Vagina (tissue), 2 donors: ENCODE data around the gene MSMB. TPM values are rescaled to one million over a fixed set of nuclear protein-coding genes. Genes with fewer than 3 reads are reported as not detected.
"Not testable (repeated sequence)": the region's sequence is repeated elsewhere in the genome, so short reads cannot be mapped to it uniquely, and the experiment has no call there.

Source experiments
- DNase-seq, 2 donors: peaks; one replicate each; pipeline ENCODE4 v3.0.0-alpha.2; 2017; ENCODE audit errors: extremely low spot score in 2 of 2
- H3K27ac ChIP-seq: fragments of 200-600 bp; sonication (generic); one replicate; pipeline ENCODE4 v1.5.1; 2019
- H3K27me3 ChIP-seq: fragments of 200-600 bp; sonication (generic); one replicate; pipeline ENCODE4 v1.5.1; 2019
- H3K36me3 ChIP-seq, 2 donors: fragments of 200-600 bp; sonication (generic); one replicate each; pipeline ENCODE4 v1.5.1; 2017 to 2019
- H3K4me1 ChIP-seq: fragments of 200-600 bp; sonication (generic); one replicate; pipeline ENCODE4 v1.5.1; 2019
- H3K4me3 ChIP-seq, 2 donors: fragments of 200-600 bp; sonication (generic); 1 replicate in 1 of 2; 2 replicates in 1 of 2; pipeline ENCODE4 v1.5.1; 2016 to 2019
- H3K9me3 ChIP-seq: fragments of 200-600 bp; sonication (generic); one replicate; pipeline ENCODE4 v1.5.1; 2019
- POLR2A ChIP-seq, 2 donors: fragments of 450-650 bp; IDR thresholded peaks; one replicate each; pipeline ENCODE4 v1.6.1; 2017; ENCODE audit warnings: antibody characterized with exemption in 2 of 2, mild to moderate bottlenecking in 2 of 2, moderate library complexity in 2 of 2
- POLR2AphosphoS5 ChIP-seq, 2 donors: sonication (generic); formaldehyde crosslinking; IDR thresholded peaks; one replicate each; pipeline ENCODE4 v1.9.0; 2017; ENCODE audit warnings: antibody characterized with exemption in 2 of 2, mild to moderate bottlenecking in 2 of 2, low read depth in 1 of 2; ENCODE audit not compliant: insufficient read depth in 1 of 2
- intact Hi-C: fragments of 100-400 bp; cut with DNase I; formaldehyde crosslinking; loops from one replicate; pipeline ENCODE4 v1.15.1; 2023
- small RNA-seq: library from RNA; depleted of rRNA; stranded (forward); fragments of <200 nt; gene quantifications from one replicate; pipeline ENCODE3, GENCODE V24; 2016
- total RNA-seq: library from RNA; depleted of rRNA; stranded (reverse); fragments of >200 nt; gene quantifications from one replicate; pipeline ENCODE4 v1.2.3, GENCODE V29; 2016
- TF ChIP-seq, protein P1 (sequence below), 3 experiments: fragments of 450-650 bp in 2 of 3; fragments of 200-600 bp in 1 of 3; sonication (generic) in 1 of 3; IDR thresholded peaks; one replicate each; pipeline ENCODE4 v1.5.1; 2017 to 2019; ENCODE audit warnings: antibody characterized with exemption in 3 of 3, mild to moderate bottlenecking in 2 of 3, moderate library complexity in 2 of 3

Gene MSMB
- total RNA-seq, 1 donor from 2014 or later, result not detected

DNA sequence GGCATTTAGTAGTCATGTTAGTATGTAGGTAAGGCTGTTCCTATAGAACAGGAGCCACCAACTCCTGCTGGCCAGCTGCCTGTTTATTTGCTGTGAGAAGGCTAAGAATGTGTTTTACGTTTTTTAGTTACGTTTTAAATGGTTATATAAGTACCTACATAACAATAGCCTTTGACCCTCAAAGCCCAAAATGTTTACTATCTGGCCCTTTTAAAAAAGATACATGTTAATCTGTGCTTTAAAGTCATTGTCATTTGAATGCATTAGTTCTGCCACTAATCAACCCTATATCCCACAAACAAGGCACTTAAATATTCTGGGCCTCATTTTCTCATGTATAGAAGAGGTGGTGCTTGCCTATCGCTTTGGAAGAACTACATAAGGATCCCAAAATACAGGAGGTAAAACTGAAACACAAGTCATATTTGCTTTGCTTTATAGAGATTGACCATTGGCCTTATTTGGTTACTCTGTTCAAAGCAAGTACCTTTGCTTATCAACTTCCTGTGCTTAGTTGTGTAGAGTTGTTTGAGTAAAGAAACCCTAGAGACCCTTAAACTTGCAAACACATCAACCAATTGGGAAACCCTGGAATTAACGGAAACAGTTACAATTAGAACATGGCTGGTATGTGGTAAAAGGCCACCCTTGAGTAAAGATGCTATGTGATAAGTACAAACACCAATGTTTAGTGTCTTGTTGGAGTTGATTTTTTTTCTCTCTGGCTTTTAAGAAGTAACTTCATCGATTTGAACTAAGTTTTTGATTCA is 47.9 kb downstream of the MSMB start:
- peaks cover 4 to 40% of the 10 kb centered on the region in 2 donors for H3K36me3 ChIP-seq

DNA sequence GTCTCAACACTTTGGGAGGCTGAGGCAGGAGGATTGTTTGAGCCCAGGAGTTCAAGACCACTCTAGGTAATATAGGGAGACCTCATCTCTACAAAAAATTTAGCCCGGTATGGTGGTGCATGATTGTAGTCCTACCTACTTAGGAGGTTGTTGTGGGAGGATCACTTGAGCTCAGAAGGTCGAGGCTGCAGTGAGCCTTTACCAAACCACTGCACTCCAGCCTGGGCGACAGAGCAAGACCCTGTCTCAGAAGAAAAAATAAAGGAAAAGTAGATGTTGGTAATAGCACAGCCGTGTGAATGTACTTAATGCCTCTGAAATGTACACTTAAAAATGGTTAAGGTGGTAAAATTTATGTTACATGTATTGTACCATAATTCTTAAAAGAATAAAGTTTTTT is 48.5 kb downstream of the MSMB start:
- peaks cover 4 to 34% of the 10 kb centered on the region in 2 donors for H3K36me3 ChIP-seq
- no peak overlapping the region for H3K27ac ChIP-seq
- H3K27me3 ChIP-seq, result no peaks in the 10 kb centered on the region
- H3K4me1 ChIP-seq, result no peaks in the 10 kb centered on the region
- no peak overlapping the region for H3K4me3 ChIP-seq
- no peak for TF ChIP-seq POLR2AphosphoS5 (IDR thresholded peaks at IDR 0.05; ENCODE audit: insufficient read depth in 1 of 2, low read depth in 1 of 2)
- no peak for TF ChIP-seq POLR2A (IDR thresholded peaks at IDR 0.05)
- TF ChIP-seq, protein P1, sequence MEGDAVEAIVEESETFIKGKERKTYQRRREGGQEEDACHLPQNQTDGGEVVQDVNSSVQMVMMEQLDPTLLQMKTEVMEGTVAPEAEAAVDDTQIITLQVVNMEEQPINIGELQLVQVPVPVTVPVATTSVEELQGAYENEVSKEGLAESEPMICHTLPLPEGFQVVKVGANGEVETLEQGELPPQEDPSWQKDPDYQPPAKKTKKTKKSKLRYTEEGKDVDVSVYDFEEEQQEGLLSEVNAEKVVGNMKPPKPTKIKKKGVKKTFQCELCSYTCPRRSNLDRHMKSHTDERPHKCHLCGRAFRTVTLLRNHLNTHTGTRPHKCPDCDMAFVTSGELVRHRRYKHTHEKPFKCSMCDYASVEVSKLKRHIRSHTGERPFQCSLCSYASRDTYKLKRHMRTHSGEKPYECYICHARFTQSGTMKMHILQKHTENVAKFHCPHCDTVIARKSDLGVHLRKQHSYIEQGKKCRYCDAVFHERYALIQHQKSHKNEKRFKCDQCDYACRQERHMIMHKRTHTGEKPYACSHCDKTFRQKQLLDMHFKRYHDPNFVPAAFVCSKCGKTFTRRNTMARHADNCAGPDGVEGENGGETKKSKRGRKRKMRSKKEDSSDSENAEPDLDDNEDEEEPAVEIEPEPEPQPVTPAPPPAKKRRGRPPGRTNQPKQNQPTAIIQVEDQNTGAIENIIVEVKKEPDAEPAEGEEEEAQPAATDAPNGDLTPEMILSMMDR (IDR thresholded peaks at IDR 0.05), result no peak
- no peak for DNase-seq
- no peaks in the 10 kb centered on the region for H3K9me3 ChIP-seq
- intact Hi-C loops, result no loop called here

More for the DNA sequence above, 47.9 kb downstream of the MSMB start:
- Histone ChIP-seq H3K4me1 (no peaks in the 10 kb centered on the region), H3K9me3 (no peaks in the 10 kb centered on the region), H3K4me3 (no peak overlapping the region), H3K27me3 (no peaks in the 10 kb centered on the region), H3K27ac (no peak overlapping the region)
- no peak for TF ChIP-seq POLR2AphosphoS5 (IDR thresholded peaks at IDR 0.05; ENCODE audit: insufficient read depth in 1 of 2, low read depth in 1 of 2)
- TF ChIP-seq POLR2A (IDR thresholded peaks at IDR 0.05), result no peak
- TF ChIP-seq, protein P1 (IDR thresholded peaks at IDR 0.05), result no peak
- intact Hi-C loops, result no loop called here
- DNase-seq, result no peak

DNA sequence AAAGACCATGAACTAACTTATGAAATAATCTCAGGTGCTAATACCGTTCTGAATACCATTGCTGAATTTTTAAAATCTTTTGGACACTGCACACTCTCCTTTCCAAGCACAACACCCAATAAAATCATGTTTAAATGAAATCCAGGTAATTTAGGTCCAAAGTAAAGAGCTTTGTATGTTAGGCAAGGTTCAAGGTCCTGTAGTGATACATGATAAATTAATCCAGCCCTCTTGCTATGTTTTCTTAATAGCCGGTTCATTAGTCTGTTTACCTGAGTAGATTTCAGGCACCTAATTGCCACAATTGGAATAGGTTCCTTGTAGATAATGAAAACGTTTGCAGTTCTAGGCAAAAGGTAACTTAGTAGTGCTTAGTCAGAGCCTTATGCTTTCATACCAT is 60.5 kb downstream of the MSMB start:
- H3K9me3 ChIP-seq, H3K4me1 ChIP-seq, H3K36me3 ChIP-seq, DNase-seq, H3K27ac ChIP-seq, H3K4me3 ChIP-seq, H3K27me3 ChIP-seq: not testable (repeated sequence)
- intact Hi-C loops, result loop anchor here (5.0 kb wide), 1 partner anchor 408 kb away; no protein-coding TSS in a partner anchor

DNA sequence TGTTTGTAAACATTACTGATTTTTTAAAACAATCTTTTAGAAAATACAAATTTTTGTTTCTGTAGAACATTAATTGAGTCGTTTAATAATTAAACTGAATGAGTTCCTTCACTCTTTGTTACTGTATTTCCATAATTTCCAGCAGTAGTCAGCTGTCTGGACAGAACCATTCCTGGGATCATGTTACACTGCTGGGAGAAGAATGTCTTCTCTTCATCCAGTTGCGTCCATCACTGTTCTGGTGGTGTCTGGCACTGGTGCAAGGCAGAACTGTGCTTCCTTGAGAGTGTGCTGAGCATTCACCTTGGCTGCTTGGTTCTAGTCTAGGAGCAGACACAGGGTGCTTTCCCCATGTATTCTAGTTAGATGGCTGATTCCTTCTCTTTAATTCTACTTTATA is 61.6 kb downstream of the MSMB start:
- H3K4me3 ChIP-seq, DNase-seq, intact Hi-C loops, H3K36me3 ChIP-seq, H3K27ac ChIP-seq, H3K4me1 ChIP-seq, H3K27me3 ChIP-seq, H3K9me3 ChIP-seq: not testable (repeated sequence)

DNA sequence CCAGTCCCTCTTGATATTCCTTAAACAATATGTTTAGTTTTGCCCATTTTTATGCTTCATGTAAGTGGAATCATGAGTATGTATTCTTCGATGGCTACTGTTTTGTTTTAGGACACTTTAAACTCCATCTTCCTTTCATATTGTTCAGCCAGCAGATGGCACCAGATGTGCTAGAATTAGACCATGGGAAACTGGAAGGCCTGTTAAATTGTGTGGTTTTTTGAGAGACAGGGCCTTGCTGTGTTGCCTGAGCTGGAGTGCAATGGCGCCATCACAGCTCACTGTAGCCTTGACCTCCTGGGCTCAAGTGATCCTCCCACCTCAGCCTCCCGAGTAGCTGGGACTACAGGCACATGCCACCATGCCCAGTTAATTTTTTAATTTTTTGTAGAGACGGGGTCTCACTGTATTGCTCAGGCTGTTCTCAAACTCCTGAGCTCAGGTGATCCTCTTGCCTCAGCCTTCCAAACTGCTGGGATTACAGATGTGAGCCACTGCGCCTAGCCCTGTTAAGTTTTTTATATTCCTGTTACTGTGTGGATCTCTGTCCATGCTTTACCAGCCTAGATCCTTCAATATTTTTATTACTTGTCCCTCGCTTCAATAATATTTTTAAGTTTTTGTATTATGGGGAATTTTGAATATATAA is 62.4 kb downstream of the MSMB start:
- H3K27ac ChIP-seq, H3K4me3 ChIP-seq, H3K9me3 ChIP-seq, intact Hi-C loops, DNase-seq, H3K36me3 ChIP-seq, H3K4me1 ChIP-seq, H3K27me3 ChIP-seq: not testable (repeated sequence)

Small RNA genes lying within 50 kb of the gene (small RNA-seq; reads per million reads assigned to genes)
- gene SNORA74C-1, result not detected

Other genes with a start within 250 kb of the MSMB start
- gene AGAP4, start 198.8 kb downstream of the MSMB start, total RNA-seq, result 13.5 TPM
- 47.6 TPM for gene TIMM23, start 73.8 kb downstream of the MSMB start, total RNA-seq
- 110 TPM for gene NCOA4, start 15.6 kb downstream of the MSMB start, total RNA-seq
- gene ANTXRL, start 240.7 kb upstream of the MSMB start, total RNA-seq, result not detected